Right forelimb (tissue), 1 donor: Measurements from ENCODE around the gene RPIA.
"Not testable (repeated sequence)": the region's sequence is repeated elsewhere in the genome, so short reads cannot be mapped to it uniquely, and the experiment has no call there.

ENCODE experiments used
- DNase-seq: peaks from one replicate; pipeline ENCODE4 v3.0.0-alpha.2; 2018

RPIA gene

DNA sequence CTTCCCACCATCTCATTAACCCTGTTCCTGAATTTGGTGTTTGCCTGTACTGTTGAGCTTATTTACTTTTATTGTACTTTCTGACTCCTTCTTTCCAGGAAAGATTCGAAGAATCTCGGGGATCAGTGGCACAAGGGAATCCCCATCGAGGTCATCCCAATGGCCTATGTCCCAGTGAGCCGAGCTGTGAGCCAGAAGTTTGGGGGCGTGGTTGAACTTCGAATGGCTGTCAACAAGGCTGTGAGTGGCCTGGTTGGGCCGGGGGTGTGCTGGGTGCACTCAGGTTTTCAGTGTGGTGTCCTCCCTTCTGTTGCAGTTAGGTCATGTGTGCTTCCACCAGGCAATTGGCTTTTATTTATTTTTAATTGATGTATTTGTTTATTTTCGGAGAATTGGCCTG lies 45.0 kb downstream of the RPIA start:
- DNase-seq, result no peak

GRCh38 chr2:88737385-88737784 lies 45.9 kb downstream of the RPIA start:
- no peak for DNase-seq

DNA sequence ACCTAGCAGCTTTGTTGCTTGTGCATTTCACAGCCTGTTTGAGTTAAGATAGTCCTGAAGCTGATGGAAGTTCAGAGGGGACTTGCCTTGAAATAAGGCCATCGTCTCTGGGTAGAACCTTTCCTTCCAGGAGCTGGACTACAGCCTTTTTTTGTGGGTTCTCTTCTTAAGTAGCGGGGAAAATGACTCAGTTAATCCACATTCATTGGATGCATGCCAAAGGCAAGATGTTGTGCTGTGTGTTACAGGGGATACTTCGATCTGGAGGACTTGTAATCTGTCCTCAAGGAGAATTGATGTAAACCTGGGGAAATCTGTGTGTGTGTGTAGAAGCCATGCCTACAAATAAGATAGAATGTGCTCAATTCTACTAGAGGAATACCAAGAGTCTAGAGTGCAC lies 46.8 kb downstream of the RPIA start:
- DNase-seq, result no peak

GRCh38 chr2:88739985-88740600 lies 48.6 kb downstream of the RPIA start:
- DNase-seq, result peak; percentile 72

DNA sequence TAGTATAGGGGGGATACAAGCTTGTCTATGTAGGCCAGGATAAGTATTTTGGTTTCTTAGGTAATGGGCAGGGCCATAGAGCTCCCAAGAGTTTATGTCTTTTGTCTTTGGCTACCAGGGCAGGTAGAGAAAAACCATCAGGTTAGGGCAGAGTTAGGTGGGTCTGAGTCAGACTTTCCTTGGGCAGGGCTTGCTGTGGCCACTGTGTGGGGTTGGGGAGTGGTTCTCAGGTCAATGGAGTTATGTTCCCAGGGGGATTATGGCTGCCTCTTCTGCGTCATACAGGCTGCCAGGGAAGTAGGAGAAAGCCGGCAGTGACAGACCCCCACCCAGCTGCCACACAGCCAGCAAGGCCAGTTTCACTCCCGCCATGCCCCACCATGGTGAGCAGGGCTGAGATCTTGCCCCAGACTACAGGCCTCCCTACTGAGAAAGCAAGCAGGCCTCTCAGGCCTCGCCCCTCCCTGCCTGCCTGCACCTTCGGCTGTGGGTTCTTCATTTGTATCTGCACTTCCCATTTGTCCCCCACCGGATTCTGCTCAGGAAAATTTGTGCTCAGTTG lies 55.5 kb downstream of the RPIA start:
- no peak for DNase-seq

DNA sequence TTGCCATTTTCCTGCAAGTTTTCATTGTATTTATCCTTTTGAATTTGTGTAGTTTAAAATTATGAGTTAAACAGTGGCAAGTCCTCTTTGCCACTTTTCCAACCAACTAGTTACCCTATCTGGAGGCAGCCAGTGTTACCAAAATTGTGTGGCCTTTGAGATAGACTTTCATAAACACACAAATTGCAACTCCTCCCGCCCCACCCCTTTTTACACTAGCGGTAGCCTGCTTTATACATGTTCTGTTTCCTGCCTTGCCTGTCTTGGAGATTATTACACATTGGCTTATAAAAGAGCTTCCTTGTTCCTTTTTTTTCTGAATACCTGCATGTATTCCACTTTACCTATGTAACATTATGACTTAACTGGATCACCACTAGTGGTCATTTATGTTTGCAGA lies 56.5 kb downstream of the RPIA start:
- DNase-seq, result no peak

DNA sequence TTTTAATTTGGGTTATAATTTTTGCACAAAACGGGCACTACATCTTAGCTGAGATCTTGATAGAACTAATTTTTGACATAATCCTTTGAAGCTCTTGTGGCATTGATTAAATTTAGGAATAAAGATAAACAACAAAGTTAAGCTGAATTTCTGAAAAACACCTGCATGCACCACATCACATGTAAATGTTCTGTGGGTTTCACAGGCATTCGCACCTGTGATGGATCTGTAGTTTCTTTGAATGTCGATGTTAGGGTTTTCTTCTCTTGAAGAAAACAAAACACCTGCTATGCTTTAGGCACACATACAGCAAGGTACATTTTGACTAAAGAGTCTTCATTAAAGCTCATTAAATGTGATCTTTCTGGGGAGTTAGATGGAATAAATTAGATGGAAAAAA lies 60.3 kb downstream of the RPIA start:
- DNase-seq, result no peak

GRCh38 chr2:88753833-88754584 lies 62.5 kb downstream of the RPIA start:
- no peak for DNase-seq

DNA sequence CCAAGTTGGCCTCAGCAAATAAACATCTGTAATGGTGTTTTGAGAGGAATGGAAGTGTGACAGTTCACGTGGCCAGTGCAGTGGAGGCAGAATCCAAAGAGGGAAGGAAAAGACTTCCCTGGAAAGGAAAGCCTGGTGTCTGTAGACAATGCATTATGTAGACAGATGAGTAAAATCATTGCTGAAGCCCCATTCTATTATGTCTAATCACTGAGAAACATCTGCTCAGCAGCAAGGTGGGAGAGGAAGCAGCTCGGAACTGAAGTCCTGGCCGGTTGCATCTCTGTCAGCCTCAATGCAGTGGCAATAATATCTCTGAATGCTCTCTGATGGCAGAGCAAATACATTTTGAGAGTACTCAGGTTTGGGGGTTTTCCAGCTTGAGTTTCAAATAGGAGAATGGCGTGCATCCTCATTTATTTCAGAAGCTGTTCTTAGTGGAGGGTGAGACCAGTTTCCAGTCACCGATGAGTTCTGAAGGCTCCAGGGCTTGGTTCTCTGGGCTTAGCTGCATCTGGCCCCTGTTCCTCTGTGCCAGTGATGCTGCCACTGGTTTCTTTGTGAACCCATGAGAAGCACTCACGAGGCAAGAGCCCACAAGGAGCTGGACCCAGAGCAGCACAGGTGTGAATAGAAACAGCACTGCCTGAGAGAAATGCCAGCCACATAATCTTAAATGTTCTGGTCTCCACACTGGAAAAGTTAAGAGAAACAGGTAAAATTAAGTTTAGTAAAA lies 63.3 kb downstream of the RPIA start:
- DNase-seq, result no peak

GRCh38 chr2:88755836-88756235 lies 64.4 kb downstream of the RPIA start:
- no peak for DNase-seq

DNA sequence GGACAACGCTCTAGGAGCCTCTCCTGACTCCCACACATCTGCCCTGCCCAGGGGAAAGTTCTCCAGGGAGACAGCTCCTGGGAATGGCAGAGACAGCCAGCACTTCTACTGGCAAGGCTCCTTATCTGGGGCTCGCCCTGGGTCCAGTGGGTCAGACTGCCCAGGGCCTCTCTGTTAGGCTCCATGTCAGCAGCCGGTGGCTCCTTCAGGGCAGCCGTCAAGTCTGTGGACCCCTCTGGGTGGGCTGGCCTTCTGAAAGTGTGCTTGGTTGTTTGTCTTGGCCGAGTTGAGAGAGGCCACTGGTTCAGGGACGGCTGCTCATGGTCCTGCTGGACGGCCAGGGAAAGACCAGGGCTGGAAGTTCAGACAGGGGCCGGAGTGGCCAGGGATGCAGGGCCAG lies 65.6 kb downstream of the RPIA start:
- DNase-seq, result no peak

DNA sequence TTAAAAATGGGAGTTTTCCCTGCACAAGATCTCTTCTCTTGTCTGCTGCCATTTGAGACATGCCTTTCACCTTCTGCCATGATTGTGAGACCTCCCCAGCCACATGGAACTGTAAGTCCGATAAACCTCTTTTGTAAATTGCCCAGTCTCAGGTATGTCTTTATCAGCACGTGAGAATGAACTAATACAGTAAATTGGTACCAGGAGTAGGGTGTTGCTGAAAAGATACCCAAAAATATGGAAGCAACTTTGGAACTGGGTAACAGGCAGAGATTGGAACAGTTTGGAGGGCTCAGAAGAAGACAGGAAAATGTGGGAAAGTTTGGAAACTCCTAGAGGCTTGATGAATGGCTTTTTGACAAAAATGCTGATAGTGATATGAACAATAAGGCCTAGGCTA lies 67.2 kb downstream of the RPIA start:
- not testable (repeated sequence) for DNase-seq

DNA sequence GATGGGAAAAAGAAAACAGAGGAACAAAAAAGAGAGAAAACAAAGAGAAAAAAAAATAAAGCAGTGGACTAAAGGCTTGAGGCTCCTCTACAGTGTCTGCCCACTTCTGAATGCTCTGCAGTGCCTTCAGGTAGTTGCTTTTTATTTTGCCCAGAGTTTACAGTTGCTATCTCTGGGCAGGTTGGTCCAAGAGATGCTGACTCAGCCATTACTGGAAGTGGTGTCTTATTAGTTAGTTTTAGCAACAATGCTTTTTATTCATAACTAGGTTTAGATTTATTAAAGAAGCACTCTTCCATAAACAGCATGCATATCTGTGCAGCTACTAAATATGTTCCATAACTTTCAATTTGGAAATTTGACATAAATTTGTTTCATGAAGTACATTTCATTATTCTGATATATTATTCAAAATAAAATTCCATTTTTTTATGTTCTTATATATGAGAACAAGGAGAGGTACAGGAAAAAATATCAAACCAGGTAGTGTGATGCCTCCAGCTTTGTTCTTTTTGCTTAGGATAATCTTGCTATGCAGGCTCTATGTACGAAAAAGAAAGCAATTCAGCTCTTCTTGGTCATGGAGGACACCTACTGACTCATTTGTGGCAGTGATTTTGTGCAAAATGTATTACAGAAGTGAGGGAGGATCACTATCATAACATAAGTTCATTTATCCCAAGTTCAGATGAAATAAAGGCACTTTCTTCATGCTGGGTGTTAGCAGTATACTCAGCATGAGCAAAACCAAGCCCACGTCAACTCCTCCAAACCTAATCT lies 69.5 kb downstream of the RPIA start:
- DNase-seq, result no peak

GRCh38 chr2:88764141-88764849 lies 72.8 kb downstream of the RPIA start:
- DNase-seq, result no peak

DNA sequence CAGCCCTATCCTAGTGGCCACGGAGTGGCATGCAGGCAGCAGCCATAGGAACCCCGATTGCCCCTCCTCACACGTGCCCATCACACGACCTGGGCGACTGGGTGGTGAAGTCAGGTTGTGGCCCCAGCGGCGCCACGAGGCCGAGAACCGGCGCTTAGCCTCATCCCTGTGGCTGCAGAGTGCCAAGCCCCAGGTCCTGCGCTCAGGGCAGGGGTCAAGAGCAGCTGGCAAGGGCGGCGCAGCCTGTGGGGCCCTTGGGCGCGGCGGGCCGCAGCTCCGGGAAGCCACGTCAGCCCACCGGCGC lies 73.3 kb downstream of the RPIA start:
- DNase-seq, result no peak

DNA sequence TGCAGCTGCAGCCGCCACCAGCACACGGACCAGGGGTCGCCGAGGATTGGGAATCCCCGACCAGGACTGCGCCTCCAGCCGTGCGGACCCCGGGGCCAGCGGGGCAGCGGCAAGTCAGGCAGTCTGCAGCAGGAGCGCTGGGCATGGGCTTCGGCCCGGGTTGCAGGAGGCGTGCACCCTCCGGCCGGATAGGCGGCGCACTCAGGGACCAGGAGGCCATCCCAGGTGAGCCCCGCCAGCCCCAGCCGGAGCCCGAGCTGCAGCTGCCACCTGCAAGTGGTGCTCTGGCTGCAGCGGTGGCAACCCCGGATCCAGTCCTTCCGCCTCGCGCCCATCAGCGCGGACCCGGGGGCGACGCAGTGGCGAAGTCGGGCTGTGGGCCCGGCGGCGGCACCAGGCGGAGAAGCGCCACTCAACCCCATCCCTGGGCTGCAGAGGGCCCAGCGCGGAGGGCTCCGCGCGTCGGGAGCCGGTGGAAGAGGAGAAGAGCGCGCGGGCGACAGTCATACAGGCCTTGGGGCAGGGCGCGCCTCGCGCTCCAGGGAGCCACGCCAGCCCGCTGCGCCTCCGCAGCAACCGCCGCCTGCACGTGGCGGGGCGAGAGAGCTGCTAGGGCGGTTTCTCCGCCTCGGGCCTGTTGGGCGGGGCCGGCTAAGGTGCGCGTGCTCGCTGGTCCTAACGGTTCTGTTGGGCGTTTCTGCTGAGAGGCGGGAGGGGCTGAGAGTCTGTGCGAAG lies 73.8 kb downstream of the RPIA start:
- DNase-seq, result no peak

DNA sequence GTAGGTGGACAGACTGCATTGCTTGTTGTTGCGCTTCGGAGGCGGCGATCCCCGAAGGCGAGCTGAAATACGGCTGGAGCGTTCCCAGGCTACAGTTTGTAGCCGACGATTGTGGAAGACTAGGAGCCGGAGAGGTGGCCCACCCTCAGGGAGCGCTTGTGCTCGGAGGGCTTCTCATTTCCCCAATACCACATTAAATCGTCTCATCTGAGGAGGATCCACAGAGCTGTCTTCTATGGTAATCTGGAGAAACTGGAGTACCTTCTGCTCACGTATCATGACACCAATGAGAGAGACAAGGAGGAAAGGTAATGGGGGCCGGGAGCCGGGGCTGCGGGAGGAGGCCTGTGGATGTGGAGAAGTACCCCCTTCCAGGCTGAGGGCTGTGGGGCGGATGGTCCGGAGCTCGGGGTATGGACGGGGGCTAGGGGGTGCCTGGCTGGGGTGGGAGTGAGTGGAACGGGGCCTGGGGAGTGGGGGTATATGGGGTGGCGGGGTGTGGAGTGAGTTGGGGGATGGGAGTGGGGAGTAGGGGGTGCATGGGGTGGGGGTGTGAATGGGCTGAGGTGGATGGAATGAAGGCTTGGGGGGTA lies 74.5 kb downstream of the RPIA start:
- not testable (repeated sequence) for DNase-seq

DNA sequence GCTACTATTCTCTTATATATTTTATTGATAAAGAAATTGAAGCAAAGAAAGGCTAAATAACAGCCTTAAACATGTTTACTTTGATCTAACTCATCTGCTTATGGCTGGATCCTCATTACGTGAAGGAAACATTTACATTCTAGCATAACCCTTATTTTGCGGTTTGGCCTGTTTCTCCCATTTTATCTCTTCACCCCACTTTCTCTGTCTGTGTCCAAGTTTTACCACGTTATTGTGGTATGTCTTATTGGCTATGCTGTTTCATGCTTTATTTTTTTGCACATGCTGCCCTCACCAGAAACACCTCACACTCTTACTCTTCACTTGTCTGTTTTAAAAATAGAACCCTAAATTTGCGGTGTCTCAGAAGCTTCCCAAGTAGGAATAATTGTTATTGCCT lies 78.5 kb downstream of the RPIA start:
- no peak for DNase-seq

DNA sequence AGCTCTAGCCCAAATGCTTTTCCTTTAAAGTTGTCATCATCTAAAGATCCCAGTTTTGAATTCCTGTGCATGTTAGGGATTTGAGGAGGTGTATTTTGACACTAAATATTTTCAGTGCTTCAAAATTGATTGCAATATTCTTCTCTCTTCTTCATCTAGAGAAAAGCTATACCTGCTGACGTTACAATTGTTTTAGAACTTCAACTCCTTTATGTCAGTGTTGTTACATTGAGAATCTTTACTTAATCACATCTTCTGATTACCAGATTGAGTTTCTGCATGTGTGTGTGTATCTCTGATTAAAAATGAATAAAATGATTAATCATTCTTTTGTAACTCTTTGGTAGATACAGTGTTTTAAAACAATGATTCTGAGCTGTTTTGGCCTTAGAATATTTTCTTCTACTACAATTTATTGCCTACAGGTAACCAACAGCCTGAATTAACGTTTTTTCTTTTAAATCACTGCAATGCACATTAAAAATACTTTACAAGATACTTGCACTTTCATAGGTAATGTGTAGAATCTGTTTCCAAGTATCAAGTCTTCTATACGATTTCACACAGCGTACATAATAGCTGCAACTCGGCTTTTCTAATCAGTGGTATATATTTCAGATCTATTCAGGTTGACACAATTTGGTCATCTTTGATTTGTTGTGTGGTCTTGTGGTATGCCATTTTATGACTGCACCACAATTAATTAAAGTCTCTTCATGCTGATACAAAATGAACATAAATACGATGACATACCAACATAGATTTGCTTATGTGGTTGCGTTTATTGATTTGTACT lies 82.0 kb downstream of the RPIA start:
- DNase-seq, result not testable (repeated sequence)

DNA sequence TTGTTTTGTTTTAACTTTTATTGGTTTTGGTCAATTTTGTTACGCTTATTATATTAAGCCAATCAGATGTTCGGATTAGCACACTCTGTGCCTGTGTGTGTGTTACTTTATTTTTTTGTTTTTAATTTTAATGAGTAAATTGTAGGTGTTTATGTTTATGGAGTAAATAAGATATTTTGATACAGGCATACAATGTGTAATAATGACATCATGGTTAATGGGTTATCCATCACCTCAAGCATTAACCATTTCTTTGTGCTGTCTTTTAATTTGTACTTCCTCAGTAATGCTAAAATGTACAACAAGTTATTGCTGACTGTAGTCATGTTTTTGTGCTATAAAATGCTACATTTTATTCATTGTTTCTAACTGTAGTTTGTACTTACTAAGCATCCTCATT lies 97.7 kb downstream of the RPIA start:
- not testable (repeated sequence) for DNase-seq
